ENCODE results near the gene UBQLN1. TPM values are rescaled to one million over a fixed set of nuclear protein-coding genes. Genes with fewer than 3 reads are reported as not detected.

UBQLN1 gene
- total RNA-seq, 4 donors from 2014 or later: 202 to 266 (median 231) TPM

GRCh38 chr9:83715794-83716193, 8.0 kb upstream of the UBQLN1 start:
- Histone ChIP-seq H3K9me3 (no peaks in the 10 kb centered on the region), H3K27me3 (no peaks in the 10 kb centered on the region), H3K4me3 (no peak overlapping the region), H3K36me3 (no peaks in the 10 kb centered on the region), H3K27ac (no peak overlapping the region), H3K4me1 (no peaks in the 10 kb centered on the region)
- in situ Hi-C loops (cut with MboI; ENCODE audit: low sequenced_read_pairs in 4 of 4) (no loop called here), intact Hi-C loops (cut with DNase I; ENCODE audit: low total_unique reads) (no loop called here)
- no peak for DNase-seq
- TF ChIP-seq, protein P1, sequence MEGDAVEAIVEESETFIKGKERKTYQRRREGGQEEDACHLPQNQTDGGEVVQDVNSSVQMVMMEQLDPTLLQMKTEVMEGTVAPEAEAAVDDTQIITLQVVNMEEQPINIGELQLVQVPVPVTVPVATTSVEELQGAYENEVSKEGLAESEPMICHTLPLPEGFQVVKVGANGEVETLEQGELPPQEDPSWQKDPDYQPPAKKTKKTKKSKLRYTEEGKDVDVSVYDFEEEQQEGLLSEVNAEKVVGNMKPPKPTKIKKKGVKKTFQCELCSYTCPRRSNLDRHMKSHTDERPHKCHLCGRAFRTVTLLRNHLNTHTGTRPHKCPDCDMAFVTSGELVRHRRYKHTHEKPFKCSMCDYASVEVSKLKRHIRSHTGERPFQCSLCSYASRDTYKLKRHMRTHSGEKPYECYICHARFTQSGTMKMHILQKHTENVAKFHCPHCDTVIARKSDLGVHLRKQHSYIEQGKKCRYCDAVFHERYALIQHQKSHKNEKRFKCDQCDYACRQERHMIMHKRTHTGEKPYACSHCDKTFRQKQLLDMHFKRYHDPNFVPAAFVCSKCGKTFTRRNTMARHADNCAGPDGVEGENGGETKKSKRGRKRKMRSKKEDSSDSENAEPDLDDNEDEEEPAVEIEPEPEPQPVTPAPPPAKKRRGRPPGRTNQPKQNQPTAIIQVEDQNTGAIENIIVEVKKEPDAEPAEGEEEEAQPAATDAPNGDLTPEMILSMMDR (IDR thresholded peaks at IDR 0.05 in 4 of 5, conservative IDR thresholded peaks at IDR 0.05 in 1 of 5): no peak
- no peak for TF ChIP-seq POLR2A (IDR thresholded peaks at IDR 0.05)
- no peak for ATAC-seq

GRCh38 chr9:83715221-83715620, 7.5 kb upstream of the UBQLN1 start:
- Histone ChIP-seq H3K4me3 (no peak overlapping the region), H3K36me3 (no peaks in the 10 kb centered on the region), H3K27me3 (no peaks in the 10 kb centered on the region), H3K9me3 (no peaks in the 10 kb centered on the region), H3K4me1 (no peaks in the 10 kb centered on the region), H3K27ac (no peak overlapping the region)
- TF ChIP-seq, protein P1 (IDR thresholded peaks at IDR 0.05 in 4 of 5, conservative IDR thresholded peaks at IDR 0.05 in 1 of 5): no peak
- no peak for TF ChIP-seq POLR2A (IDR thresholded peaks at IDR 0.05)
- no peak for DNase-seq
- no peak for ATAC-seq
- in situ Hi-C loops (cut with MboI; ENCODE audit: low sequenced_read_pairs in 4 of 4) (no loop called here), intact Hi-C loops (cut with DNase I; ENCODE audit: low total_unique reads) (no loop called here)

DNA sequence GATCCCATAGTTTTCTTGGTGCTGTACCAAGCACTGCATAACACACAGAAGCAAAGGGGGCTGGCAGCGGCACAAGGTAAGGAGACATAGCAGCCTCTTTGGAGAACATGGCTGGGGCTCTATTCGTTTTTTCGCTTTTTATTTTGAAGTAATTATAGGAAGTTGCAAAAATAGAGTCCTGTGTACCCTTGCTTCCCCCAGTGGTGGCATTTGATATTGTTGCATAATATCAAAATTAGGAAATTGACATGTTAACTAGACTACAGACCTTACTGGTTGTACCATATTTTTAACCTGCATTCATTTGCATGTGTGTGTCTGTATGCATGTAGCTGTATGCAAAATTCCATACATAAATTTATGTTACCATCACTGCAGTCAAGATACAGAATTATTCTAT, 6.6 kb upstream of the UBQLN1 start:
- TF ChIP-seq, protein P1 (IDR thresholded peaks at IDR 0.05 in 4 of 5, conservative IDR thresholded peaks at IDR 0.05 in 1 of 5): peak in 2 of 5 experiments; percentile 20 to 33
- TF ChIP-seq POLR2A (IDR thresholded peaks at IDR 0.05): no peak
- in situ Hi-C loops (cut with MboI; ENCODE audit: low sequenced_read_pairs in 4 of 4) (no loop called here), intact Hi-C loops (cut with DNase I; ENCODE audit: low total_unique reads) (no loop called here)
- ATAC-seq (no peak), DNase-seq (no peak)
- Histone ChIP-seq H3K27me3 (no peaks in the 10 kb centered on the region), H3K36me3 (no peaks in the 10 kb centered on the region), H3K9me3 (no peaks in the 10 kb centered on the region), H3K4me1 (no peaks in the 10 kb centered on the region), H3K4me3 (no peak overlapping the region), H3K27ac (no peak overlapping the region)

DNA sequence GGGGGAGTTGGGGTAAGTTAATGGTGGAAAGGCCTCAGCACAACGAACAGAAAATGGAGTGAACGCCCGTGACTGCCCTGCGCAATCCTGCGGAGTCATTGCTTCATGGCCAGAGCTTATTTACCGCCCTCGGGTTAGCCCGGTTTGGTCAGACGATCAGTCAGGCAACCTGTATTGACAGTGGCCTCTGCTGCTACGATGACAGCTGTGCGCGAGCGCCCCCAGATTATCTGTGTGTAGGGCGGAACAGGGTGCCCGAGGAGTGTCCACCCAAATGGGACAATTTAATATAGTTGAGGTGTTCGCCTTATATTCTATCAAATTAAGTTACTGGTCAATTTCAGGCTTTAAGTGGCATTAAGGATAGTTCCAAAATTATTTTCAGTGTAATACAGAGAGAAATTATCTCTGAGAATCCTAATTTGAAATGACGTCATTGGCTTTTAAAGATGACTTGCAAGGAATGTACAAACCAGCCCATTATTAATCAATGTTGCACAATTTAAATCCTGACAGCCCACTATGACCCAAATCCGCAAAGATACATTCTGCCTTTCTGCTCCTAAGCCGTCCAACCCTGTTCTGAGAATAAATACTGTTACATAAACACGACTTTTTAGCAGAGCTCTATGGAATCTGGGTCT, 879 bp upstream of the UBQLN1 start:
- Histone ChIP-seq H3K36me3 (no peaks in the 10 kb centered on the region), H3K27ac (peak overlapping the region; percentile 96 to 99 (median 98)), H3K9me3 (no peaks in the 10 kb centered on the region), H3K4me3 (peak overlapping the region; percentile 70 to 92 (median 82)), H3K27me3 (no peaks in the 10 kb centered on the region), H3K4me1 (peaks cover 18 to 33% of the 10 kb centered on the region in 2 donors)
- in situ Hi-C loops (cut with MboI; ENCODE audit: low sequenced_read_pairs in 4 of 4) (no loop called here), intact Hi-C loops (cut with DNase I; ENCODE audit: low total_unique reads) (loop anchor here (5.0 kb wide), 1 partner anchor 109 kb away; the partner anchor contains the start of gene GKAP1)
- TF ChIP-seq, protein P1 (IDR thresholded peaks at IDR 0.05 in 4 of 5, conservative IDR thresholded peaks at IDR 0.05 in 1 of 5): peak in 1 of 5 experiments; percentile 35
- peak; percentile 42 to 56 for TF ChIP-seq POLR2A (IDR thresholded peaks at IDR 0.05)
- ATAC-seq (peak; percentile 85 to 87), DNase-seq (peak; percentile 92 to 93)

DNA sequence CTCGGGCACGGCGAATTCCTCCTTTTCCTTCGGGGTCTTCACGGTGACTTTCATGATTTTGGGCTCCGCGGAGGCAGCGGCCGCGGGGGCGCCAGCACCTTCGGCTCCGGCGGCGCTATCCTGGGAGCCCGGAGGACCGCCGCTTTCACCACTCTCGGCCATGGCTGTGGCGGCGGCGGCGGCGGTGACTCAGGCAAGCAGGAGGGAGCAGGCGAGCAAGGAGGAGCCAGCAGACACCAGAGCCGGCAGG, 315 bp downstream of the UBQLN1 start:
- Histone ChIP-seq H3K36me3 (no peaks in the 10 kb centered on the region), H3K4me1 (peaks cover 30 to 44% of the 10 kb centered on the region in 2 donors), H3K4me3 (peak overlapping the region; percentile 70 to 92 (median 82)), H3K27ac (peak overlapping the region; percentile 96 to 99 (median 98)), H3K27me3 (no peaks in the 10 kb centered on the region), H3K9me3 (no peaks in the 10 kb centered on the region)
- TF ChIP-seq, protein P1 (IDR thresholded peaks at IDR 0.05 in 4 of 5, conservative IDR thresholded peaks at IDR 0.05 in 1 of 5): no peak
- TF ChIP-seq POLR2A (IDR thresholded peaks at IDR 0.05): no peak
- in situ Hi-C loops (cut with MboI; ENCODE audit: low sequenced_read_pairs in 4 of 4): no loop called here
- ATAC-seq (peak; percentile 50 to 67), DNase-seq (no peak)
- intact Hi-C loops (cut with DNase I; ENCODE audit: low total_unique reads): loop anchor here (1.0 to 5.0 kb wide), 2 partner anchors 110 to 273 kb away; partner anchors contain the start of genes GKAP1, HNRNPK and RMI1

Data from gastrocnemius medialis (tissue), 4 donors.